CD4-positive, alpha-beta T cell treated with Interleukin-15 for 4 hours (primary cell): ENCODE measurements around the gene ING4.
A peak's percentile ranks its signal among the peaks of the same experiment; 100 is the strongest.

Experiments
- DNase-seq: peaks from one replicate; pipeline ENCODE4 v3.0.0-alpha.2; 2020; ENCODE audit warnings: low spot score

Gene ING4

GRCh38 chr12:6606331-6607131 is 56.4 kb downstream of the ING4 start:
- DNase-seq = peak; percentile 40

- DNase-seq = peak; percentile 50
Measured at GRCh38 chr12:6605421-6606330, 57.2 kb downstream of the ING4 start.

- no peak for DNase-seq
Measured at GRCh38 chr12:6604259-6605029, 58.5 kb downstream of the ING4 start.

- DNase-seq = peak; percentile 37
Measured at GRCh38 chr12:6603095-6603567, 59.8 kb downstream of the ING4 start.

- no peak for DNase-seq
Measured at GRCh38 chr12:6602526-6602925, 60.4 kb downstream of the ING4 start.
